ENCODE results near the gene TTLL8.

DNA sequence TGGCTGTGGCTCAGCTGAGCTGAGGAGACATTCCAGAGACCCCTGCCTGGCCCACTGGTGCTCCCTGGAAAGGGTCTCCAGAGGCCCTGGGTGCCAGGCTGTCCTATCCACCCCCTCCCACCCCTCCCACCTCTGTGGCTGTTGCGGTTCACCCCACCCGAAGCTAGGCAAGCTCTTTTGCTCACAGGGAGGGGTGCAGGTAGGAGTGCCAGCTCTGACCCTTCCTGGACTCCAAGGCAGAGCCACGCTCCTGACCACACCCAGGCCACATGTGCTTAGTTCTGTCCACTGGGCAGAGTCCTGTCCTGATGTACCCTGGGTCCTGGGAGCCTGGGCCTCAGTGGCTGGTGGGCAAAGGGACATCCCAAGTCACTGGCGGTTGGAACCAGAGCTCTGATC lies 62.0 kb downstream of the TTLL8 start:
- no peak for TF ChIP-seq POLR2AphosphoS5 (IDR thresholded peaks at IDR 0.05; ENCODE audit: borderline replicate concordance, low read depth, low read length)
- TF ChIP-seq EZH2 (IDR thresholded peaks at IDR 0.05) = no peak
- TF ChIP-seq FOXP2 (optimal IDR thresholded peaks at IDR 0.05; ENCODE audit: control extremely low read depth, extremely low read length, insufficient read depth) = no peak
